ENCODE measurements around the gene NCKAP5.
A peak's percentile ranks its signal among the peaks of the same experiment; 100 is the strongest.

NCKAP5 gene

GRCh38 chr2:132678483-132678882 lies 889.8 kb downstream of the NCKAP5 start:
- no peak for DNase-seq

- no peak for DNase-seq
These were observed 890.6 kb downstream of the NCKAP5 start for GRCh38 chr2:132677661-132678060.

GRCh38 chr2:132676999-132677398 lies 891.3 kb downstream of the NCKAP5 start:
- DNase-seq, result no peak

- peak; percentile 26 for DNase-seq
These were observed 897.0 kb downstream of the NCKAP5 start for GRCh38 chr2:132671151-132671835.

GRCh38 chr2:132670496-132671150 lies 897.6 kb downstream of the NCKAP5 start:
- DNase-seq, result no peak

- DNase-seq, result peak; percentile 28
These were observed 898.3 kb downstream of the NCKAP5 start, which contains the start of gene LYPD1 for GRCh38 chr2:132669908-132670495. Gene LYPD1 (minus strand): TSS chr2:132670205. CDS start chr2:132669932, 273 bp downstream.

GRCh38 chr2:132668987-132669907 lies 899.0 kb downstream of the NCKAP5 start:
- peak; percentile 16 for DNase-seq

- DNase-seq, result no peak
These were observed 900.0 kb downstream of the NCKAP5 start for GRCh38 chr2:132668189-132668823.

GRCh38 chr2:132667706-132668105 lies 900.6 kb downstream of the NCKAP5 start:
- no peak for DNase-seq

- DNase-seq, result no peak
These were observed 902.7 kb downstream of the NCKAP5 start for GRCh38 chr2:132665401-132666140.

GRCh38 chr2:132664096-132664495 lies 904.2 kb downstream of the NCKAP5 start:
- no peak for DNase-seq

GRCh38 chr2:132662732-132663131 lies 905.5 kb downstream of the NCKAP5 start:
- DNase-seq, result no peak

GRCh38 chr2:132659331-132659730 lies 908.9 kb downstream of the NCKAP5 start:
- no peak for DNase-seq

- no peak for DNase-seq
These were observed 911.8 kb downstream of the NCKAP5 start for GRCh38 chr2:132656266-132656975.

GRCh38 chr2:132654968-132655367 lies 913.3 kb downstream of the NCKAP5 start:
- no peak for DNase-seq

GRCh38 chr2:132654335-132654734 lies 913.9 kb downstream of the NCKAP5 start:
- DNase-seq, result no peak

- no peak for DNase-seq
These were observed 915.8 kb downstream of the NCKAP5 start for GRCh38 chr2:132652474-132652873.

GRCh38 chr2:132651115-132652045 lies 916.9 kb downstream of the NCKAP5 start:
- peak; percentile 30 for DNase-seq

- DNase-seq, result no peak
These were observed 921.6 kb downstream of the NCKAP5 start for GRCh38 chr2:132646540-132647108.
